GM18507 (cell line): ENCODE data around the gene RSF1.
"Not testable (repeated sequence)": the region's sequence is repeated elsewhere in the genome, so short reads cannot be mapped to it uniquely, and the experiment has no call there.

Experiments
- DNase-seq: peaks from one replicate; pipeline ENCODE4 v3.0.0; 2011; ENCODE audit warnings: low read depth; ENCODE audit not compliant: insufficient read length; ENCODE audit errors: extremely low spot score
- FAIRE-seq: peaks from 2 replicates; lab custom pipeline; 2011; peaks lifted over from hg19 to GRCh38; lab: Jason Lieb, UNC

Gene RSF1, protein sequence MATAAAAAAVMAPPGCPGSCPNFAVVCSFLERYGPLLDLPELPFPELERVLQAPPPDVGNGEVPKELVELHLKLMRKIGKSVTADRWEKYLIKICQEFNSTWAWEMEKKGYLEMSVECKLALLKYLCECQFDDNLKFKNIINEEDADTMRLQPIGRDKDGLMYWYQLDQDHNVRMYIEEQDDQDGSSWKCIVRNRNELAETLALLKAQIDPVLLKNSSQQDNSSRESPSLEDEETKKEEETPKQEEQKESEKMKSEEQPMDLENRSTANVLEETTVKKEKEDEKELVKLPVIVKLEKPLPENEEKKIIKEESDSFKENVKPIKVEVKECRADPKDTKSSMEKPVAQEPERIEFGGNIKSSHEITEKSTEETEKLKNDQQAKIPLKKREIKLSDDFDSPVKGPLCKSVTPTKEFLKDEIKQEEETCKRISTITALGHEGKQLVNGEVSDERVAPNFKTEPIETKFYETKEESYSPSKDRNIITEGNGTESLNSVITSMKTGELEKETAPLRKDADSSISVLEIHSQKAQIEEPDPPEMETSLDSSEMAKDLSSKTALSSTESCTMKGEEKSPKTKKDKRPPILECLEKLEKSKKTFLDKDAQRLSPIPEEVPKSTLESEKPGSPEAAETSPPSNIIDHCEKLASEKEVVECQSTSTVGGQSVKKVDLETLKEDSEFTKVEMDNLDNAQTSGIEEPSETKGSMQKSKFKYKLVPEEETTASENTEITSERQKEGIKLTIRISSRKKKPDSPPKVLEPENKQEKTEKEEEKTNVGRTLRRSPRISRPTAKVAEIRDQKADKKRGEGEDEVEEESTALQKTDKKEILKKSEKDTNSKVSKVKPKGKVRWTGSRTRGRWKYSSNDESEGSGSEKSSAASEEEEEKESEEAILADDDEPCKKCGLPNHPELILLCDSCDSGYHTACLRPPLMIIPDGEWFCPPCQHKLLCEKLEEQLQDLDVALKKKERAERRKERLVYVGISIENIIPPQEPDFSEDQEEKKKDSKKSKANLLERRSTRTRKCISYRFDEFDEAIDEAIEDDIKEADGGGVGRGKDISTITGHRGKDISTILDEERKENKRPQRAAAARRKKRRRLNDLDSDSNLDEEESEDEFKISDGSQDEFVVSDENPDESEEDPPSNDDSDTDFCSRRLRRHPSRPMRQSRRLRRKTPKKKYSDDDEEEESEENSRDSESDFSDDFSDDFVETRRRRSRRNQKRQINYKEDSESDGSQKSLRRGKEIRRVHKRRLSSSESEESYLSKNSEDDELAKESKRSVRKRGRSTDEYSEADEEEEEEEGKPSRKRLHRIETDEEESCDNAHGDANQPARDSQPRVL (N-terminal part only)

DNA sequence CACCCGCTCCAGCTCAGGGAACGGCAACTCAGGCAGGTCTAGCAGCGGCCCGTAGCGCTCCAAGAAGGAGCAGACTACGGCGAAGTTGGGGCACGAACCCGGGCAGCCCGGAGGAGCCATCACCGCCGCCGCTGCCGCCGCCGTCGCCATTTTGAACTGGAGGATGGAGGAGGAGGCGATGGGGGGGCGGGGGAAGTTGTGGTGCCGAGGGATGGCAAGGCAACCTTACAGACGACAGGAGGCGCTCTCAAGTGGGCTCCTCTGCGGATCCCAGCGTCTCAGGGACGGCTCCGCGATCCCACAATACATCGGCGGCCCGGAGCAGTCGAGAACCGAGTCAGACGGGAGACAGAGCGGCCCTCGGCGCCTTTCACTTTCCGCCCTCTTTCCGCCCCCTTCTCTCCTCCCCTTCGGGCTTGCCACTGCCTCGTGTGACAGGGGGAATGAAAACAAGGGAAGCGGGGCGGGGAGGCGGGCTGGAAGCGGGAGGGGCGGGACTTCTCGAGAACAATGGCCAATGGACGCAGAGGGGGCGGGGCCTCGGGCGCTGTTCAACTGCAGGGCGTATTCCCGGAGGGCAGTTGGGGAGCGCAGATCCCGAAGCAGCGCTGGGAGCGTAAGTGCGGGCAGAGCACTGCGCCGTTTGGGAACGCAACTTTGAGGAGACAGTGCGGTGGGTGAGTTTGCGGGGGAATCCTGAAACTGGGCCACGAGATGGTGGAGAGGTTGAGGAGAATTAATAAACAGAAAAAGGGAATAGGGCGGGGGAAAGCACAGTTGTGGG, at the start of gene RSF1, which contains the start of gene AAMDC:
RSF1 (minus strand) TSS at position 158 of the 784 bp plus-strand sequence; CDS start at position 150, 8 bp downstream.
AAMDC (plus strand) TSS at position 580 of the 784 bp plus-strand sequence. CDS start 21,353 bp downstream, outside the sequence.
- DNase-seq (peak; percentile 90), FAIRE-seq (peak; percentile 93)

DNA sequence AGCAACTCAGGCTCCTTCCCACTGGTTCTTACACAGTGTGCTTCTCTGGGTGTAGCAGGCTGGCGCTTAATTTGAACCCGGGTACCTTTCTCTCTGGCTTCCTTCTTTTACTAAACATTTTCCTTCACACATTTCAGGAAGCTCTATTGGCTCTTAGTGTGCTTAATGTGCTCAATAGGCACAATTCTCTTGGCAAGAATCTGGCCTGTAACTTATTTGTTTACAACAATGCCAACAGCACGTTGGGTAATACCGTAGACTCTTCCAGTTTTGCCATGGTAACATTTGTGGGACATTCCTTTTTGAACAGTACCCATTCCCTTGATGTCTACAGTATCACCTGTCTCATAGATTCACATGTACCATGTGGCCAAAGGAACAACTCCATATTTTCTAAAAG, 48.2 kb upstream of the RSF1 start:
- no peak for FAIRE-seq
- no peak for DNase-seq

- FAIRE-seq, result no peak
- DNase-seq, result no peak
Observed at GRCh38 chr11:77866336-77866735, 45.8 kb upstream of the RSF1 start.

DNA sequence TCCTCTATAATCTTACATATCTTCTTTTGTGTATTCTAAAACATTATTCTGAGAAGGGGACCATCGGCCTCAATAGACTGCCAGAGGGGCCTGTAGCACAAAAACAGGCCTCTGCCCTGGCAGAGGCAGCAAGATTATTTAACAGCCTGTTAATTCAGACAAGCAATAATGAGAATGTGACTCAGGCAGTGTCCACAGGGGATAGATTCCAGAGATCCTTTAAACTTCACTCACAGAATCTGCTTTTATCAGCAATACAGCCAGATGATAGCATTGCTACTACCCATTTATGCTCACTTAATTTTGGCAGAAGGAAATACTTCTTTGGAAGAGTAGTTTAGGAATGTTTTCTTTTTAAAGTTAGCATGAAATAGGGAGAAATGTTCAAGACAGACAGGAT, 45.3 kb upstream of the RSF1 start:
- DNase-seq, result no peak
- no peak for FAIRE-seq

- not testable (repeated sequence) for FAIRE-seq, DNase-seq
Observed at GRCh38 chr11:77861444-77861843, 40.9 kb upstream of the RSF1 start.

DNA sequence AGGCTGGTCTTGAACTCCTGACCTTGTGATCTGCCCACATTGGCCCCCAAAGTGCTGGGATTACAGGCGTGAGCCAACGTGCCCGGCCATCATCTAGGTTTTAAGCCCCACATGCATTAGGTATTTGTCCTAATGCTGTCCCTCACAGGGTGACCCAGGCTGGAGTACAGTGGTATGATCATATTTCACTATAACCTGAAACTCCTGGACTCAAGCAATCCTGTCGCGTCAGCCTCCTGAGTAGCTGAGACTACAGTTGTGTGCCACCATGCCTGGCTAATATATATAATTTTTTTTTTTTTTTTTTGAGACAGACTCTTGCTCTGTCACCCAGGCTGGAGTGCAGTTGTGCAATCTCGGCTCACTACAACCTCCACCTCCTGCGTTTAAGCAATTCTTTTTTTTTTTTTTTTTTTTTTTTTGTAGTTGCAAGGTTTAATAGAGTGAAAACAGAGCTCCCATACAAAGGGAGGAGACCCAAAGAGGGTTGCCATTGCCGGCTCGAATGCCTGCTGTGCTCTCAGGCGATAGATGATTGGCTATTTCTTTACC, 37.5 kb upstream of the RSF1 start:
- not testable (repeated sequence) for FAIRE-seq, DNase-seq

DNA sequence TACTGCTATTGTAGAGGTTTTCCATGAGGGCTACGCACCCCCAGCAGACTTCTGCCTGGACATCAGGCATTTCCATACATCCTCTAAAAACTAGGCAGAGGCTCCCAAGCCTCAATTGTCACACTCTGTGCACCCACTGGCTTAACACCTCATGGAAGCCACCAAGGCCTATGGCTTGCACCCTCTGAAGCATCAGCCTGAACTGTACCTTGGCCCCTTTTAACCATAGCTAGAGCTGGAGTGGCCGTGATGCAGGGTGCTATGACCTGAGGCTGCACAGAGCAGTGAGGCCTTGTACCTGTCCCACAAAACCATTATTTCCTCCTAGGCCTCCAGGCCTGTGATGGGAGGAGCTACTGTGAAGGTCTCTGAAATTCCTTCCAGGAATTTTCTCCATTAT, 34.3 kb upstream of the RSF1 start:
- DNase-seq, result no peak
- no peak for FAIRE-seq

- DNase-seq, result no peak
- FAIRE-seq, result no peak
Observed at GRCh38 chr11:77851503-77851902, 31.0 kb upstream of the RSF1 start.

DNA sequence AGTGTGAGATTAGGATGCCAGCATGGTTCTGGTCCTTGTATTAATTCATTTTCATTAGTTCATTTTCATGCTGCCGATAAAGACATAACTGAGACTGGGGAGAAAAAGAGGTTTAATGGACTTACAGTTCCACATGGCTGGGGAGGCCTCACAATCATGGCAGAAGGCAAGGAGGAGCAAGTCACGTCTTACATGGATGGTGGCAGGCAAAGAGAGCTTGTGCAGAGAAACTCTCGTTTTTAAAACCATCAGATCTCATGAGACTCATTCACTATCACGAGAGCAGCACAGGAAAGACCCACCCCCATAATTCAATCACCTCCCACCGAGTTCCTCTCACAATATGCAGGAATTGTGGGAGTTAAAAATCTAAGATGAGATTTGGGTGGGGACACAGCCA, 23.2 kb upstream of the RSF1 start:
- FAIRE-seq, result not testable (repeated sequence)

DNA sequence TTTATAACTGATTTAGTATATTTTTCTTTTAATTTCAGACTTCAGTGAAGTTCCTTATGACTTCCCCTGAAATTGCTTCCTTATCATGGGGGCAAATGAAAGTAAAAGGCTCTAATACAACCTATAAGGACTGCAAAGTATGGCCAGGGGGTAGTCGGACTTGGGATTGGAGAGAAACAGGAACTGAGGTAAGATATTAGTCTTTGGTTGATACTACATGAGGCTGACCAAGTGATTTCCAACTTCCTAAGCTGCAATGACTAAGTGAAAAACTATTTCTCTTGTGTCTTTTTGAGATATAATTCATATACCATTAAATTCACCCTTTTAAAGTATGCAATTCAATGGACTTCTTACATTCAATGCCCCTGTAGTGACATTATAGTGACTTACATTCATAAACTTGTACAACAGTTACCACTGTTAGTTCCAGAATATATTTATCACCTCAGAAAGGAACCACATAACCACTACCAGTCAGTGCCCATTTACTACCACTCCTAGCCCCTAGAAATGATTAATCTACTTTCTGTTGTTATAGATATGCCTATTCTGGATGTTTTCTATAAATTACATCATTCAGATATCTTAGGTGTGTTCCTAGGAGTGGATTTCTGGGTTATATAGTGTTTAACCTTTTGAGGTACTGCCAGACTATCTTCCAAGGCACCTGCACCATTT, 22.1 kb upstream of the RSF1 start:
- FAIRE-seq, result no peak
- DNase-seq, result no peak

More for the DNA sequence above, 23.2 kb upstream of the RSF1 start:
- DNase-seq, result not testable (repeated sequence)

- no peak for DNase-seq
- no peak for FAIRE-seq
Observed at GRCh38 chr11:77833302-77833701, 12.8 kb upstream of the RSF1 start.

DNA sequence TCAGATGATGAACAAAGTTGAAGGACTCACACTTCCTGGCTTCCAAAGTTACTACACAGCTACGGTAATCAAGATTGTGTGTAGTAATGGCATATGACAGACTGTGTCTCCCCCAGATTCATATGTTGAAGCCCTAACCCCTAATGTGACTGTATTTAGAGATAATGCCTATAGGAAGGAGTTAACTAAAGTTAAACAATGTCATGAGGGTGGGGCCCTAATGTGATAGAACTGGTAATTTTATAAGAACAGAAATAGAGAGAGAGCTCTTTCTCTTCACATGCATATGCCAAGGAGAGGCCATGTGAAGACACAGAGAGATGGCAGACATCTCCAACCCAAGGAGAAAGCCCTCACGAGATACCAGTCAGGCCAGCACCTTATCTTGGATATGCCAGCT, 8.4 kb upstream of the RSF1 start:
- DNase-seq, result no peak
- no peak for FAIRE-seq

- FAIRE-seq (no peak), DNase-seq (no peak)
Observed at GRCh38 chr11:77823775-77824174, 3.3 kb upstream of the RSF1 start.

DNA sequence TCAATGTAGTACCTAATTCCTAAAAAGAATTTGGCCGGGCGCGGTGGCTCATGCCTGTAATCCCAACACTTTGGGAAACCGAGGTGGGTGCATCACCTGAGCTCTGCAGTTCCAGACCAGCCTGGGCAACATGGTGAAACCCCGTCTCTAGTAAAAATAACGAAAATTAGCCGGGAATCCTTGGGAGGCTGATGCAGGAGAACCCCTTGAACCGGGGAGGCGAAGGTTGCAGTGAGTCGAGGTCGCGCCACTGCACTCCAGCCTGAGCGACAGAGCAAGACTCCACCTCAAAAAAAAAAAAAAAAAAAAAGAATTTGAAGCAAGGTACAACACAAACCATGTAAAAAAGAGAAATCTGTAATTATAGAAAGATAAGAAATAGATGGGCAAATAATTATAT, 1.6 kb upstream of the RSF1 start:
- FAIRE-seq, DNase-seq: not testable (repeated sequence)

DNA sequence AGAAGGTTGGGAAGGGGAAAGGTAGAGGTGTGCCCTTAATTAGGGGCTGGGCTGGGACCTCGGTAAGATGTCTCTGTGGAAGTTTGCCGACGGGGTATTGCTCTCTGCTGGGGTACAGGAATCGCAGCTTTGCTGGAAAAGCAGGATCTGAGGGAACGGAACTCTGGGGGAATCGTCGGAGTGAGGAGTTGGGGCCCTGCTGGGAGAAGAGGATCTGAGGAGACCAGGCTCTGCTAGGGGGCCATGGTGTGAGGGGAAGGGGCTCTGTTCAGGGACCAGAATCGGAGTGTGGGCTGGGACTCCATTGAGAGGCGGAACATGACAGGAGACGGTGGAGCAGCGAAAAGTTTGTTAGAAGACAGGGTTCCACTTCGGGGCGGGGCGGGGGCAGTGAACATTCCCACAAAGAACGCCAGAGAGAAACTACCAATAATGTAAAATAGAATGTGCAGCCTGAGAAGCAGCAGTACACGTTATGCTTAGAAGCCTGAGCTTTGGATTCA, 878 bp upstream of the RSF1 start:
- FAIRE-seq, result no peak
- no peak for DNase-seq

GRCh38 chr11:77819921-77820564, 479 bp downstream of the RSF1 start:
- FAIRE-seq, result no peak
- DNase-seq, result no peak

GRCh38 chr11:77819411-77819920, 1.1 kb downstream of the RSF1 start:
- peak; percentile 83 for FAIRE-seq
- peak; percentile 57 for DNase-seq
